Measurements from ENCODE around the gene ABLIM3.

- no peak for TF ChIP-seq ZNF331 (CRISPR knock-in tag; IDR thresholded peaks at IDR 0.05; ENCODE audit: low read depth)
- TF ChIP-seq CTCF (conservative IDR thresholded peaks at IDR 0.05; ENCODE audit: low read depth in 2 of 2): peak; percentile 82 to 86
- TF ChIP-seq REST (IDR thresholded peaks at IDR 0.05; ENCODE audit: unreplicated experiment): no peak
- TF ChIP-seq, protein P1, sequence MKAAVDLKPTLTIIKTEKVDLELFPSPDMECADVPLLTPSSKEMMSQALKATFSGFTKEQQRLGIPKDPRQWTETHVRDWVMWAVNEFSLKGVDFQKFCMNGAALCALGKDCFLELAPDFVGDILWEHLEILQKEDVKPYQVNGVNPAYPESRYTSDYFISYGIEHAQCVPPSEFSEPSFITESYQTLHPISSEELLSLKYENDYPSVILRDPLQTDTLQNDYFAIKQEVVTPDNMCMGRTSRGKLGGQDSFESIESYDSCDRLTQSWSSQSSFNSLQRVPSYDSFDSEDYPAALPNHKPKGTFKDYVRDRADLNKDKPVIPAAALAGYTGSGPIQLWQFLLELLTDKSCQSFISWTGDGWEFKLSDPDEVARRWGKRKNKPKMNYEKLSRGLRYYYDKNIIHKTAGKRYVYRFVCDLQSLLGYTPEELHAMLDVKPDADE (IDR thresholded peaks at IDR 0.05): no peak
- TF ChIP-seq EZH2 (IDR thresholded peaks at IDR 0.05; ENCODE audit: low read depth, unreplicated experiment): no peak
- no peak for TF ChIP-seq POLR2AphosphoS5 (IDR thresholded peaks at IDR 0.05; ENCODE audit: low read depth)
- TF ChIP-seq CREB1 (CRISPR knock-in tag; IDR thresholded peaks at IDR 0.05; ENCODE audit: low read depth): no peak
- no peak for TF ChIP-seq EZH2phosphoT487 (IDR thresholded peaks at IDR 0.05; ENCODE audit: unreplicated experiment)
- TF ChIP-seq JUNB (IDR thresholded peaks at IDR 0.05; ENCODE audit: unreplicated experiment): no peak
Observed at GRCh38 chr5:149128023-149128875, 13.0 kb upstream of the ABLIM3 start.

All from GM23338 (cell line).